GM12874 (cell line): ENCODE results near the gene PSMA6.

Source experiments
- CTCF ChIP-seq: IDR thresholded peaks from 2 replicates; pipeline ENCODE4 v1.5.1; 2011; ENCODE audit warnings: low read depth, mild to moderate bottlenecking, control low read depth, low read length, moderate library complexity; ENCODE audit not compliant: insufficient read depth

PSMA6 gene

GRCh38 chr14:35297706-35298105 is 5.5 kb downstream of the PSMA6 start:
- TF ChIP-seq CTCF: no peak

- no peak for TF ChIP-seq CTCF
Observed at GRCh38 chr14:35298351-35298750, 6.2 kb downstream of the PSMA6 start.

GRCh38 chr14:35299708-35300107 is 7.5 kb downstream of the PSMA6 start:
- no peak for TF ChIP-seq CTCF

- no peak for TF ChIP-seq CTCF
Observed at GRCh38 chr14:35300228-35300627, 8.0 kb downstream of the PSMA6 start.

GRCh38 chr14:35301735-35302528 is 9.8 kb downstream of the PSMA6 start:
- TF ChIP-seq CTCF: no peak

- no peak for TF ChIP-seq CTCF
Observed at GRCh38 chr14:35303149-35303935, 11.2 kb downstream of the PSMA6 start.

- no peak for TF ChIP-seq CTCF
Observed at GRCh38 chr14:35304812-35305462, 12.8 kb downstream of the PSMA6 start.
